Epithelial cell of esophagus (primary cell): ENCODE measurements around the gene PRAF2.

Source experiments
- DNase-seq: peaks from one replicate; pipeline ENCODE4 v3.0.0; 2010; ENCODE audit warnings: low read depth
- H3K4me3 ChIP-seq: 2 replicates; pipeline ENCODE4 v1.5.1; 2011; ENCODE audit warnings: mild to moderate bottlenecking, low read length, control low read depth
- CTCF ChIP-seq: IDR thresholded peaks from 2 replicates; pipeline ENCODE4 v1.5.1; 2011; ENCODE audit warnings: low read depth, mild to moderate bottlenecking, low read length, control low read depth, inconsistent platforms; ENCODE audit not compliant: insufficient read depth; ENCODE audit errors: missing control alignments

The PRAF2 gene

GRCh38 chrX:49075347-49075746, 1.5 kb upstream of the PRAF2 start:
- TF ChIP-seq CTCF: no peak
- no peak for DNase-seq
- no peak overlapping the region for H3K4me3 ChIP-seq

GRCh38 chrX:49072712-49073095, 1.1 kb downstream of the PRAF2 start:
- TF ChIP-seq CTCF: no peak
- peak overlapping the region; percentile 65 for H3K4me3 ChIP-seq
- no peak for DNase-seq

GRCh38 chrX:49071877-49072711, 1.7 kb downstream of the PRAF2 start:
- peak; percentile 72 for DNase-seq
- H3K4me3 ChIP-seq: peak overlapping the region; percentile 65
- no peak for TF ChIP-seq CTCF

- H3K4me3 ChIP-seq: no peak overlapping the region
- TF ChIP-seq CTCF: no peak
- DNase-seq: no peak
Observed at GRCh38 chrX:49070988-49071387, 2.8 kb downstream of the PRAF2 start.

- TF ChIP-seq CTCF: no peak
- DNase-seq: no peak
Observed at GRCh38 chrX:49069038-49069437, 4.8 kb downstream of the PRAF2 start.

GRCh38 chrX:49067285-49068120, 6.3 kb downstream of the PRAF2 start:
- DNase-seq: no peak
- no peak for TF ChIP-seq CTCF
- no peak overlapping the region for H3K4me3 ChIP-seq

More at GRCh38 chrX:49069038-49069437, 4.8 kb downstream of the PRAF2 start:
- H3K4me3 ChIP-seq: no peak overlapping the region
